ENCODE measurements around the gene SLC10A2.
"Not testable (repeated sequence)": the region's sequence is repeated elsewhere in the genome, so short reads cannot be mapped to it uniquely, and the experiment has no call there.

The SLC10A2 gene

GRCh38 chr13:103066079-103066780 is at the start of gene SLC10A2:
SLC10A2 (minus strand) TSS chr13:103066417; CDS start chr13:103066249, 168 bp downstream.
- DNase-seq: peak; percentile 53

DNA sequence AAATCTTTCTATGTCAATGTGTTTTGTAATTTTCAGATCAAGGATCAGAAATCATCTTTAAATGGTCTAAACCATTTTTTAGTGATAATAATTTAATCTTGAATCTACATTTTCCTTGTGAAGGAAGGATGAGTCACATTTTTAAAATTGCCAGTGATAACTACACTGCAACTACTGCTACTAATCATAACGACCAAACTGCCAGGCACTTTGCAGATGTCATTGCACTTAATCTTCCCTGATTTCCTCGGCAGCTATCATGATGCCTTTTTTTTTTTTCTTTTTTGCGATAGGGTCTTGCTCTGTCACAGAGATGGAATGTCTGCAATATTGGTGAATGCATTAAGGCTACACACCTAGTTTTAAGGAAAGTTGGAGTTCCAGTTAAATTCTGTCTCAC is 41.4 kb upstream of the SLC10A2 start:
- DNase-seq: no peak

DNA sequence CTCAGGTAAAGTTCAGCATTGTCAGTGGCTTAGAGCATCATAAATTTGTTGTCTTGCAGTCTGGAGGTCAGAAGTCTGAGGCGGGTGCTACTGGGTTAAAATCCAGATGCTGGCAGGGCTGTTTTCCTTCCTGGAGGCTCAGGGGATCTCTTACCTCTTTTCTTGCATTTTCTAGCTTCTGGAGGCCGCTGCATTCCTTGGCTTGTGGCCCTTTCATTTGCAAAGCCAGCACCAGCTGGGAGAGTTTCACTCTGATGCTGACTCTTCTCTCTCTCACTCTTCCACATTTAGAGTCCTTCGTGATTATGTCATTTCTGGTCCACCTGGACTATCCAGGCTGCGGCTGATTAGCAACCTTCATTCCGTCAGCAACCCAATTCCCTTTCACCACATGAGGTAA is 38.1 kb upstream of the SLC10A2 start:
- DNase-seq: no peak

- DNase-seq: not testable (repeated sequence)
Observed at GRCh38 chr13:103103456-103103855, 37.2 kb upstream of the SLC10A2 start.

DNA sequence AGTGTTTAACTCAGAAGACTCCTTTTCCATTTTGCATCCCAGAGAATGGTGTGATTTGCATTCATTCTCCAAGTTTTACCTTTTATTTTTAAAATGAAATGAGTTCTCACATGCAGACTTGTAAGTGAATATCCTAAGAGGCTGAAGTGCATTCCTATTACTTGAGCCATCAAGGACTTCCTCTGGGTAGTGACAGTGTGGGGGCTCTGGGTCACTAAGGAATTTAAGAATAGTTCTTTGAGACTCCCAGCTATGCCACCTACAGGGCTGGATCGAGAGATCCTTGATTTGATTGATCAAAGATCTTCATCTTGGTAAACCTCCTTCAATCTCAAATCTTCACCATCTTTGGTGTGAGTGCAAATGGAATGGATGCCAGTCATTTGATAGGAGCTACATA is 36.3 kb upstream of the SLC10A2 start:
- no peak for DNase-seq

DNA sequence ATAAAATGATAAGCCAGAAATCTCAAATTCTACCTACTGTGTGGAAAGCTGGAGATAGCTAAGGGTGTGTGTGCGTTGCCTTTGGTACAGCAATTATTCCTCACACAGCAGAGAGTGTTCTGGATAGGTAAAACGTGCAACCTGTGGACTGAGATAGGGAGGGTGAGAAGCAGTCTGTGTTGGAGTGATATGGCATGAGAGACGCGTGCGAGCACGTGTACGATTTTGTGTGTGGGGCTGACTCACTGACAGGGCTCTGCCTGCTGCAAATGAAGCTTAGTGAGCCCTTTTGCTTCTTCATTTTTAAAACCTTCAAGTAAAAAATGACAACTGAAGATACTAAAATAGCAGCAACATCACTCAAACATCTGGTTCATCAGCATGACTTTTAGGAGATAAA is 35.7 kb upstream of the SLC10A2 start:
- DNase-seq: peak; percentile 61

DNA sequence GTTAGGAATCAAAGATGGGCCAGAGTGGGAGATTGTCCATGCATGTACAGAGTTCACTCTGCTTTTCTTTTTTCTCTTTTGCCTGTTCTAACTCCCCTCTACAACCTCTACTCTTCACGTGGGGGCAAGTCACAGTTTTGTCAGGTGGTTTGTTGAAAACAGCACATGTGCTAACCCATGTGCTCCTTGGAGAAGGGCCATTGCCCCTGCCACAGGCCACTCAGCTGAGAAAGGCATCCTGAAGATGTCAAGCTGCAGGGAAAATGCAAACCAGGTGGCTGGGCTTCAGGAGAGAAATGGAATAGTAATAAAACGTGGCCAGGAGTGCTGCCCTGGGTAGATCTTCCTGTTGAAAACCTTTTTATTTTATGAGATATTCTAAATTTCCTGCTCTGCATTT is 35.3 kb upstream of the SLC10A2 start:
- no peak for DNase-seq

GRCh38 chr13:103100830-103101229 is 34.6 kb upstream of the SLC10A2 start:
- peak; percentile 10 for DNase-seq

- DNase-seq: no peak
Observed at GRCh38 chr13:103099722-103100293, 33.6 kb upstream of the SLC10A2 start.

DNA sequence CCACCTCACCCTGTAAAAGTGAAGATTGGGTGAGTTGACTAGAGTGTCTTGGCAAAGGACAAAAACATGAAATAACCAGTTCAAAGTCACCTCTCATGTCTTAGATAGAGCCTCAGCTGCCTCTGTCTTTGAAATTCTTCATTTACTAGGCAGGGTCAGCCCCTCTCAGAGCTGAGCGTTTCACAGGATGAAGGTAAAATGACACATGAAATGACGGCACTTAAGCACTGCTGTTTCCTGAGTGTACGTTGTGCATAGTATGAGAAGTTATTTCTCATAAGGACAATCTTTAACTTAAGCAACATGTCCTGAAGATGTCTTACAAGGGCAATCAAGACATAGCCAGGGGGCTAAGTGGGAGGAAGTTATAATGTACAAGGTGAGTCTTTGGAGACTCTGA is 32.3 kb upstream of the SLC10A2 start:
- DNase-seq: no peak

- DNase-seq: no peak
Observed at GRCh38 chr13:103097366-103097928, 31.2 kb upstream of the SLC10A2 start.

GRCh38 chr13:103093649-103094048 is 27.4 kb upstream of the SLC10A2 start:
- DNase-seq: not testable (repeated sequence)

GRCh38 chr13:103087275-103087674 is 21.1 kb upstream of the SLC10A2 start:
- no peak for DNase-seq

DNA sequence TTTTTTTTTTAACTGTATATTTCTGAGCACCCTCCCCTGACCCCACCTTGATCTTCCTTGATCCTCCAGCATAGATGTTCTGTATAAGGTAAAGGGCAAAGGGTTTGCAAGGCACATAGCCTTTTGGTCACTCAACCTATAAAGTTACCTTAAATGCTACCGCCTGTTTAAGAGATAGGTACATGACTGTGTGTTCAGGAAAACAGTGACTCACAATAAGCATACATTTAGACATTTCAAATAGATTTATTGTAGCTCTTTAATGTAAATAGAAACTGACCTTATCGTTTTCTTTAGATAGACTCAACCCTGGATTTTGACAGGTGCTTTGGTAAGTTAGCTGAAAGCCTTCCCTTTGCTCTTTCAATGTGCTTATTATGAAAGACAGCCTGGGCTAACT is 15.2 kb upstream of the SLC10A2 start:
- no peak for DNase-seq

DNA sequence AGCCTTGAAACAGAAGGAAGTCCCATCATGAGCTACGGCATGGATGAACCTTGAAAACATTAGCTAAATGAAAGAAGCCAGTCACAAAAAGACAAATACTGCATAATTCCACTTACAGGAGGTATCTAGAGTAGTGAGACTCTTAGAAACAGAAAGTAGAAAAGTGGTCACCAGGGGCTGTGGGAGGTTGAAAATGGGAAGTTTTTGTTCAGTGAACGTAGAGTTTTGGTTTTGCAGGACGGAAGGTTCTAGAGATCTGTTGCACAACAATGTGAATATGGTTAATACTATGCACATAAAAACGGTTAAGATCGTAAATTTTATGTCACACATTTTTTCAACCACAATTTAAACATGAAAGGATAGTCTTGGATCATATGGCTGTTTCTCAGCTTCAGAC is 11.9 kb upstream of the SLC10A2 start:
- DNase-seq: peak; percentile 98

DNA sequence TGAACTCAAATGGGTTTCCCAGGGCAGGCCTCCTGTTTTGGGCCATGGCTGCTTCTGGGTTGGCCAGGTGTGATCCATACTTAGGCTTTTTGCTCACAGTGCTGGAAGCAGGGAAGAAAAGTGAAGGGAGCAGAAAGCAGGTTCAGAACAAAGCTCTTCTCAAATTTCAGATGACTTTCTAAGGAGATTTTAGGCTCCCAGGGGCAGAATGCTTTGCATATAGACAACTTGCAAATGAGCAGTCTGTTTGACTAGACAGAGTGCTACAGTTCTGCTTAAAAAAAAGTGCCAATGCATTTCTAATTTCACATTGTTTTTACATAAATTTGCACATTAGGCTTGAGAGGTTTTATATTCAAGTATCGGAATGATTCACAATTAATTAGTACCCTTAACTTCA is 2.6 kb upstream of the SLC10A2 start:
- DNase-seq: no peak

DNA sequence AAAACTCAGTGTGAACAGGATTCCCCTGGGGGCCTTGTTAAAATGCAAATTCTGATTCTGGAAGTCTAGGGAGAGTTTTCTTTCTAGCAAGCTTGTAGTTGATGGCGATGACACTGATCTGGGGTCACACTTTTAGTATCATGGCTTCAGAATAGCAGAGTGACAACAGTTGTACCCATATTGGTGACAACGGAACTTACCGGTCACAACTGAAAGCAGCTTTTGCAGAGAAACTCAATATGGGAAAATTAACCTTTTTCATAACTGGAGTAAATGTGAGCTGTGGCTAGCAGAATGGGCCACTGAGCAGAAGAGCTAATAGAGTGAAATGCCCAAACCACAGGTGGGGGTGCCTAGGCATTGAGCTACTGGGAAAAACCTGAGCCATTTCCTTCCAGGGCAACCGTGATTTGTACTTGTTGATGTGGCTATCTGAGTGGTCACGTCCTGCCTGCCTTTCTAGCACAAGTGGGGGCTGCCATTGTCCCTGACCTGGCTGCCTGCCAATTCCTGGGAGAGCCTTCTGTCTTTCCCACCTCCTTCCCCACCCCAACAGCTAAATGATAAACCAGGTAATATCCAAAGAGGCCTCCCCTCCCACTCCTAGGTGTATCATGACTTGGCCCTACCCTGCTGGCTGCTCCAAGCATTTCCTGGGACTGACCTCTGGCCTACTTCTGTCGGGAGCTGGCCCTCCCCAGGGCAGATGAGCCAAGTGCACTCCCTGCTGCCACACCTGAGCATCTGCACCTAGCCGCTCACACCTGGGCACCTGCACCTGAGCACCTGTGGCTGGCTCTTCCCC is 1.7 kb upstream of the SLC10A2 start:
- DNase-seq: no peak

- no peak for DNase-seq
Observed at GRCh38 chr13:103066781-103067345, 646 bp upstream of the SLC10A2 start.

- DNase-seq: no peak
Observed at GRCh38 chr13:103063376-103063775, 2.8 kb downstream of the SLC10A2 start.

GRCh38 chr13:103062079-103062478 is 4.1 kb downstream of the SLC10A2 start:
- DNase-seq: no peak

- DNase-seq: no peak
Observed at GRCh38 chr13:103056008-103056407, 10.2 kb downstream of the SLC10A2 start.

- no peak for DNase-seq
Observed at GRCh38 chr13:103055166-103055565, 11.1 kb downstream of the SLC10A2 start.

DNA sequence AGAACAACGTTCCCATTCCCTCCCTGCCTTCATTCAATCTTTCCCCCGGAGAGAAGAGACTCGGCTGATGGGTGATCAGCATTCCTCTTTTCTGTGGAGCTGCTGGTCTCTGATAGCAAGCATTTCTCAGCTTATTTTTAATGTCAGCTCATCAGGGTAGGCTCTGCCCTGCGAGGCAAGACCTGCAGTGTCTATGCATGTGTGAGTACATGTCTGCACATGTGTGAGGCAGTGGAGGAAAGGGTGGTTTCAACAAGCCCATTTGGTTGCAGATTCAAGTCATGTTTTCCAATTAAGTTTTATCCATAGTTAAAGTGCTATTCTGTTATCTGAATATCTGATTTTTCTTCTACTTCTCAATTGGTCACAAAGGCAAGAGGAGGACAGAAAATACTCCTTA is 19.5 kb downstream of the SLC10A2 start:
- DNase-seq: no peak
